Stimulated activated CD4-positive, alpha-beta T cell treated with anti-CD3 and anti-CD28 coated beads, TNF-alpha, amount 100 ng/mL, for 4 hours (primary cell): ENCODE measurements around the gene EFCAB9.
"Not testable (repeated sequence)": the region's sequence is repeated elsewhere in the genome, so short reads cannot be mapped to it uniquely, and the experiment has no call there.

Experiments
- DNase-seq, 3 experiments: peaks; one replicate each; pipeline ENCODE4 v3.0.0-alpha.2; 2020; ENCODE audit warnings: low read depth in 3 of 3

Gene EFCAB9

GRCh38 chr5:172188033-172188892 is 5.7 kb upstream of the EFCAB9 start, which contains the start of gene STK10:
STK10 (minus strand) TSS chr5:172188224; CDS start chr5:172188042, 182 bp downstream.
- DNase-seq: peak; percentile 78 to 84 (median 80)

- no peak for DNase-seq
Observed at GRCh38 chr5:172188893-172189692, 4.9 kb upstream of the EFCAB9 start.

- no peak for DNase-seq
Observed at GRCh38 chr5:172189693-172190296, 4.2 kb upstream of the EFCAB9 start.

- DNase-seq: no peak
Observed at GRCh38 chr5:172194985-172195774, 1.2 kb downstream of the EFCAB9 start.

GRCh38 chr5:172197775-172198174 is 3.8 kb downstream of the EFCAB9 start:
- not testable (repeated sequence) for DNase-seq

GRCh38 chr5:172199446-172199845 is 5.5 kb downstream of the EFCAB9 start:
- DNase-seq: no peak

- no peak for DNase-seq
Observed at GRCh38 chr5:172200476-172200875, 6.5 kb downstream of the EFCAB9 start.

GRCh38 chr5:172205984-172206383 is 12.0 kb downstream of the EFCAB9 start:
- DNase-seq: not testable (repeated sequence)

- no peak for DNase-seq
Observed at GRCh38 chr5:172207511-172207910, 13.5 kb downstream of the EFCAB9 start.

- no peak for DNase-seq
Observed at GRCh38 chr5:172209714-172210113, 15.7 kb downstream of the EFCAB9 start.

GRCh38 chr5:172211676-172212075 is 17.7 kb downstream of the EFCAB9 start:
- no peak for DNase-seq

GRCh38 chr5:172213126-172213525 is 19.2 kb downstream of the EFCAB9 start:
- DNase-seq: no peak

- no peak for DNase-seq
Observed at GRCh38 chr5:172216345-172216744, 22.4 kb downstream of the EFCAB9 start.

GRCh38 chr5:172219296-172219695 is 25.3 kb downstream of the EFCAB9 start:
- no peak for DNase-seq

- DNase-seq: peak in 1 of 3 experiments; percentile 23
Observed at GRCh38 chr5:172223901-172224873, 30.2 kb downstream of the EFCAB9 start.

- DNase-seq: no peak
Observed at GRCh38 chr5:172224996-172225395, 31.0 kb downstream of the EFCAB9 start.

- no peak for DNase-seq
Observed at GRCh38 chr5:172229904-172230303, 35.9 kb downstream of the EFCAB9 start.

- DNase-seq: no peak
Observed at GRCh38 chr5:172234031-172234430, 40.1 kb downstream of the EFCAB9 start.

GRCh38 chr5:172235132-172235780 is 41.3 kb downstream of the EFCAB9 start:
- DNase-seq: no peak
